GM18909 (cell line): ENCODE data around the gene SWI5.
"Not testable (repeated sequence)": the region's sequence is repeated elsewhere in the genome, so short reads cannot be mapped to it uniquely, and the experiment has no call there.

Experiments
- ATAC-seq: cut with Tn5 transposase; IDR thresholded peaks from one replicate; pipeline ENCODE4 v1.9.1; 2021; ENCODE audit warnings: mild to moderate bottlenecking; ENCODE audit not compliant: unreplicated experiment, poor library complexity

Gene SWI5

DNA sequence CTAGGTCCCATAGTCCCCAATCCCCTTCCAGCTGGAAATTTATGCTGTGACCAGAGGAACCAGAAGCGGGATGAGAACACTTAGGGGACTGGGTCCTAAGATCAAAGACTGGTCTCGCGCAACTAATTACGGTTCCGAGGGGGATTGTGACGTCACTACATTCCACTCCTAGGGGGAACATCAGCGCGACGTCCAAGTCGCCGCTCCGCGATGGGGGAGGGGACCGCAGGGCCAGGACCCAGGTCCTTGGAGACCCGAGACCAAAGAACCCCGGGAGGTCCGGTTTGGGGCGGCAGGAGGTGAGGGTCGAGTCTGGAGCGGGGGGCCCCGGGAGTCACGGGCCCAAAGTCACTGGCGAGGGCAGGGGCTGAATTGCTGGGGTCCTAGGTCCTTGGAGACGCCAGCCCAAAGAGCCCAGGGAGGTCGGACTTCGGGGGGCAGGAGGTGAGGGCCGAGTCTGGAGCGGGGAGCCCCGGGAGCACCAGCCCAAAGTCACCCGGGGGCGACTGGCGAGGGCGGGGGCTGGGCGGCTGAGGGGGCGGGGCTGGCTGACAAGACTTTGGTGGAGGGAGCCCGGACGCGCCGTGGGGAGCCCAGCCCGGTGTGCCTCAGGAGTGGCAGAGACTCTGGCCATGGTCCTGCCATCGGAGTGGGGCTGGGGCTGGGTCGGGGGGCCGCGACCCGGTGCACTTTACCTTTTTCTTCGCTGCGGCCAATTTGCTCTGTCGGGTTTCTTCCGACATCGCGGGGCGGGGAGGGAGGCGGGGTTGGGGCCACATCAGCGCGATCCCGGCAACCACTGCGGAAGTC lies 673 bp upstream of the SWI5 start, which contains the start of gene GOLGA2:
TSS of gene GOLGA2 (minus strand) at position 810 of the 810 bp plus-strand sequence. CDS start at position 779, 31 bp downstream.
- peak; percentile 51 for ATAC-seq

DNA sequence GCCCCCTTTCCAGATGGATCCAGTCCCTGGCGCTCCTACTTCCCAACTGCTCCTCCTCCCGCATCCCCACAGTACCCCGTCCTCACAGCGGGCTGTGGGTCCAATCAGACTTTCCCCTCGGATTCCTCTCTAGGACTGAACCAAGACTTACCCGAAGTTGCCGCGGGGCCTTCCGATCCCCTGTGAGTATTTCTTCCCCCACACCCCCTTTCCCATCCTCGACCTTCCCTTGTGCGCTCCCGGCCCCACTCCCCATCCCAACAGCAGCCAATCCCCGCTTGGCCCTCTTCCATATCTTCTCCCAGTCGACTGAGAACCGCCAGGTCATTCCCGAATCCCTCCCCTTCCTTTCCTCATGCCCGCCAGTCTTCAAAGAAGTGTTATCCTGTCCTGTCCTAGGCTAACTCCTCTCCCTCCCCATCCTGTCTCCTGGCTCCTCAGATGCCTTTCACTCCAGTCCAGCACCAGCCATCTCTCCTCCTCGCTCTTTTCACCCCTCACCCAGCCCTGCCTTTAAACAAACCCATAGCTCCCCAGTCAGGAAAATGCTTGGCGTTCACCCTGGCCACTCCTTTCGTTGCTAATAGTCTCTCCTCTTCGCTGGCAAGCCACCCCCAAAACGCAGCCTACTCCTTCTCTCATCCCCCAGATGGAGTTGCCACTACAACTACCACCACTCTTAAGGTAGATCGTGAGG lies 646 bp downstream of the SWI5 start:
- no peak for ATAC-seq

DNA sequence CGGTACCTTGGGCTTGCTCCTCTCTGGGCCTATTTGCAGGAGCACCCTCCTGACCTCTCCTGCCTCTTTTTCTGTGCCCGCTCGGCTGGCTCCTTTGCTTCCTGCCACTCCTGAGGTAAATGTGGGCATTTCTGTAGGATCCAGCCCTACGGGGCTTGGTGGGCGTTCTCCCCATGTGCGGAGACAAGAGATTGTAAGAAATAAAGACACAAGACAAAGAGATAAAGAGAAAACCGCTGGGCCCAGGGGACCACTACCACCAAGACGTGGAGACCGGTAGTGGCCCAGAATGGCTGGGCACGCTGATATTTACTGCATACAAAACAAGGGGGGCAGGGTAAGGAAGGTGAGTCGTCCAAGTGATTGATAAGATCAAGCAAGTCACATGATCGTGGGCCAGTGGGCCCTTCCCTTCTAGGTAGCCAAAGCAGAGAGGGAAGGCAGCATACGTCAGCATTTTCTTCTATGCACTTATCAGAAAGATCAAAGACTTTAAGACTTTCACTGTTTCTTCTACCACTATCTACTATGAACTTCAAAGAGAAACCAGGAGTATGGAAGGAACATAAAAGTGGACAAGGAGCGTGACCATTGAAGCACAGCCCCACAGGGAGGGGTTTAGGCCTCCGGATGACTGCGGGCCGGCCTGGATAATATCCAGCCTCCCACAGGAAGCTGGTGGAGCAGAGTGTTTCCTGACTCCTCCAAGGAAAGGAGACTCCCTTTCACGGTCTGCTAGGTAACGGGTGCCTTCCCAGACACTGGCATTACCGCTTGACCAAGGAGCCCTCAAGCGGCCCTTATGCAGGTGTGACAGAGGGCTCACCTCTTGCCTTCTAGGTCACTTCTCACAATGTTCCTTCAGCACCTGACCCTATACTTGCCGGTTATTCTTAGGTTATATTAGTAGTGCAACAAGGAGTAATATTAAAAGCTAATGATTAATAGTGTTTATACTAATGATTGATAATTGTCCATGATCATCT lies 3.3 kb downstream of the SWI5 start:
- not testable (repeated sequence) for ATAC-seq

DNA sequence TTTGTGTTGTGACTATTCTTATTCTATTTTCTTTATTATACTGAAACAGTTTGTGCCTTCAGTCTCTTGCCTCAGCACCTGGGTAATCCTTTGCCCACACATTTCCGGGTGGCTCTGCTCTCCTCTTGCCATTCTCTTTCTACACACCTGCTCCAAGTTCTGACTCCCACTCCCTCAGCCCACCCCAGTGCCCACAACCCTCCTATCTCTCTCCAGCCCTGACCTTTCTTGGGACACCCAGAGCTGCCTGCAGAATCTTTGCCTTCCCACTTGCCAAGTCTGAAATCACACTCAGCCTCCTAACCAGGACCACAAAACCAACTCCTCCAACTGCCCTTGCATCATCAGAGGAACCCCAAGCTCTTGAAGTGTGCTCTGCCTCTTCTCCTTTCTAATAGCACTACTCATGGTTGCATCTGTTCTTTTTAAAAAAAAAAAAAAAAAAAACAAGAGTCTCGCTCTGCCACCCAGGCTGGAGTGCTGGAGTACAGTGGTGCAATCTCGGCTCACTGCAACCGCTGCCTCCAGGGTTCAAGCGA lies 4.1 kb downstream of the SWI5 start:
- no peak for ATAC-seq

DNA sequence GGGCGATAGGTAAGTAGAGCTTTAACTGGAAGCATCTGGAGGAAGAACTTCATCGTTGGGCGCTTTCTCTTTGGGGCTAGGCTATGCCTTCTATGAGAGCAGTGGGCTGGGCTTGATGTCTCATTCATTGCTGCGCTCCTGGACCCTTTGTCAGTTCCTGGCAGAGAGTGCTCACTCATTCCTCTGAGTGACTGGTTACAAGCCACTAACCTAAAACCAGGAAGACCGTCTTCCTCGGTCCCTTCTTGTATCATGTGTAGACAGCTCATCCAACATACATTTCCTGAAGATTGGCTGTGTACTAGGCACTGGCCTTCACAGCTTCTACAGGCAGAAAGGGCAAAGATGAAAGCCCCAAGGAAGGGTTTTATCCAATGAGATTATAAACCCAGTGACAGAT lies 6.4 kb downstream of the SWI5 start:
- no peak for ATAC-seq

DNA sequence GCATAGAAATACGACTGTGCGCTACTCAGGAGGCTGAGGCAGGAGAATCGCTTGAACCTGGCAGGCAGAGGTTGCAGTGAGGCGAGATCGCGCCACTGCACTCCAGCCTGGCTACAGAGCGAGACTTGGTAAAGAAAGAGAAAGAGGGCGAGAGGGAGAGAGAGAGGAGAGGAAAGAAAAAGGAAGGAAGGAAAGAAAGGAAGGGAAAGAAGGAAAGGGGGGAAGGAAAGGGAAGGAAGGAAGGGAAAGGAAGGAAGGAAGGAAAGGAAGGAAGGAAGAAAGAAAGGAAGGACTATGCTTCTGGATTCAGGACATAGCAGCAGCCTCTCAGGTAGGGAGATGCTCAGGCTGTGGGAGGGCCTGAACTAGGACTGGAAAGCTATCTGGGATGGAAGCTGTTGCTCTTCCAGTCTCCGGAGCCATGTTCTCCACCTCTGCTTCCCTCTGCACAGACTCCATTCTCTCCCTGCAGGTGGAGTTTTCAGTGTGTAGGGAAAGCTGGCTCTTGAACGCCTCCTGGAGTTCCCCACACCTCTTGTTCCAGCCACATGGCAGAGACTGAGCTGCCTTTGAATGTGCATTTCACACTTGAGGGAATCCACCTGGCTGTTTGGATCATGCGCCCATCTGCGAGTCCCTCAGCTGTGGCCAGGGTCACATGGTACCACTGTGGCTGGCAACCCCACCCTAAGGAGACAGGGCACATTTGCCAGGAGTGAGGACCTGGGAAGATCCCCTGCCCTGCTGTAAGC lies 9.1 kb downstream of the SWI5 start:
- no peak for ATAC-seq

DNA sequence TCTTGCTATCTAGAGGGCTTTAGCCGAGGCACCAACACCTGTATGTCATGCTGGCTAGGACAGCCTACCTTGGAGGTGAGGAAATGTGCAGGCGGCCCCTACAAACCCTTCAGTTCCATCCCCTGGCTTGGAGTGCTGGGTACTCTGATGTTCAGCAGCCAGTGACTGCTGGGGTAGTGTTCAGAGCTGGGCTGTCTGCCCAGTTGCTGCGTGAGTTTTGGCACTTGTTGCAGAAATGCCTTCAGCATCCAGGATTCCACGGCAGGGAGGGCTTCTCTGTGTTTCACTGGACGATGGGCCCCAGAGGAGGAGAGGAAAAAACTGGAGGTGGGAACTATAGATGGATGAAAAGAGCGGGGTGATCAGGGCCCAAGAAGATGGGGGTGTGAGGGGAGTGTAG lies 10.4 kb downstream of the SWI5 start:
- ATAC-seq = no peak

DNA sequence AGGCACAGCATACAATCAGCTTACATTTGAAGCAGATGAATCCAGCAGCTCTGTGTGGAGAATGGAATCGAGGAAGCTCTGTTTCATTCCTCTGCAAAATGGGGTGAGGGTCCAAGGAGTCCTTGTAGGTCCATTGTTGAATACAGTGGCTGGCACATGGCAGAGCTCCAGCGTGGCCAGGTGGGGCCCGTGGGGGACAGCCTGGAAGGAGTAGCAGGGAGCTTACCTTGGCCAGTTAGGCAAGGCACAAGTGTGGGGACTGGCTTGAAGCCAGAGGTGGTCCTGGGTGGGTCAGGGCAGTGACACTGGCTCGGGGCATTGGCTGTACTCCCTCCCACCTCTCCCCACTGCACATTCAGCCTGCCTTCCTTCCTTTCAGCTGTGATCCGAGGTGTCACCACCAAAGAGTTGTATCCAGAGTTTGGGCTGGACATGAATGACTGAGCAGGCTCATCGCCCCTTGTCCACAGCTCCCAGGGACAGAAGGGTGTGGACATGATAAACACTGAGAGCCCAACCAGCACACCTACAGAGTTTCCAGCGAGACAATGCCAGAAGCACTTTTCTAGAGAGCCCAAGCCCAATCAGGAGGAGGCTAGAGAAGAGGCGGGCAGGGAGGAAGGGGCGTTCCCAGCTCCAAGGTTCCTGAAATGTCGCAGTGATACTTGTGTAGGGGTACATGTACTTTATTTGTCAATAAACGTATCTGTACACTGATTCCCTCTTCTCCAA lies 12.4 kb downstream of the SWI5 start:
- ATAC-seq = no peak

DNA sequence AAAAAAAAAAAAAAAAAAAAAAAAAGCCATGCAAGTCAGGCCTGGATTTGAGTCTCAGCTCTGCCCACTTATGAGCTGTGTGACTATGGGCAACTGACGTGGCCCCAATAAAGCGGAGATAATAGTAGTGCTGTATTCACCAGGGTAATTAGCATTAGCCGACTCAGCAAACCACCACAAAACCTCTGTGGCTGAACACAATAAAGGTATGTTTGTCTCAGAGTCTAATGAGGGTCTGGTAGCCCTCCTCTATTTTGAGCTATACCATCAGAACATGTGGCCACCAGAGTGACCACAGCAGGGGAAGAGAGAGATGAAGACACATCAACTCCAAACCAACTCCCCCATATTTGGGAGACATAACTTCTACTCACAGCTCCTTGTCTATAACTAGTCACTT lies 15.9 kb downstream of the SWI5 start:
- ATAC-seq = no peak

DNA sequence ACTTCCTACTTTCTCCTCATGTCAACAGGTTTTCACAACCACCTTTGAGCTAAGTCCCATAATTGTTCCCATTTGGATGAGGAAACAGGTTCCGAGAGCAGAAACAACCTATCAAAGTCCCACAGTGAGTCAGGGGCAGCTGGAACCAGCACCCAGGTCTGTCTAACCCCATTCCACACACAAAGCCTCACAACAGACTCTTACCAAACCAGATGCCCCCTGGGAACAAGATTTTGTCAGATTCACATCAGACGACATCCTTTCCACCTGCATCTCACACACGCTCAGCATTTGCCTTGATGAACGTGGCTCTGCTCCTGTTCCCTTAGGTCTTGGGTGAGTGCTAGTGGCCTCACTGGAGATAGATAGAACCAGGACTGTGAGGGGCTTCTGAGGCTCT lies 17.0 kb downstream of the SWI5 start:
- no peak for ATAC-seq

DNA sequence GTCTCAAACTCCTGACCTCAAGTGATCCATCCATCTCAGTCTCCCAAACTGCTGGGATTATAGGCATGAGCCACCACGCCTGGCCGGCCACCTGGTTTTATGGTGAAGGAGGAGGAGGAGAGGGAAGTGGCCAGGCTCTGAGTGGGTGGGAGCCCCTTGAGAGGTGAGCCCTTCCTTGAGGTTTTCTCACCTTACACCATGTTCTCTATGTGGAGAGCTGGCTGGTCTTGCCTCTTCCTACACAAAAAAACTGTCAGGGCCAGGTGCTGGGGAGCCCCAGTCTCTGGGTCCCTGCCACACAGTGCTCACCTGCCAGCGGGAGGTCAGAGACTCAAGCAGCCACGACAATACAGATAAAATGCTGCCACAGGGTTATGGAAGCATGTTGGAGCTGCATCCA lies 18.1 kb downstream of the SWI5 start:
- ATAC-seq = no peak

DNA sequence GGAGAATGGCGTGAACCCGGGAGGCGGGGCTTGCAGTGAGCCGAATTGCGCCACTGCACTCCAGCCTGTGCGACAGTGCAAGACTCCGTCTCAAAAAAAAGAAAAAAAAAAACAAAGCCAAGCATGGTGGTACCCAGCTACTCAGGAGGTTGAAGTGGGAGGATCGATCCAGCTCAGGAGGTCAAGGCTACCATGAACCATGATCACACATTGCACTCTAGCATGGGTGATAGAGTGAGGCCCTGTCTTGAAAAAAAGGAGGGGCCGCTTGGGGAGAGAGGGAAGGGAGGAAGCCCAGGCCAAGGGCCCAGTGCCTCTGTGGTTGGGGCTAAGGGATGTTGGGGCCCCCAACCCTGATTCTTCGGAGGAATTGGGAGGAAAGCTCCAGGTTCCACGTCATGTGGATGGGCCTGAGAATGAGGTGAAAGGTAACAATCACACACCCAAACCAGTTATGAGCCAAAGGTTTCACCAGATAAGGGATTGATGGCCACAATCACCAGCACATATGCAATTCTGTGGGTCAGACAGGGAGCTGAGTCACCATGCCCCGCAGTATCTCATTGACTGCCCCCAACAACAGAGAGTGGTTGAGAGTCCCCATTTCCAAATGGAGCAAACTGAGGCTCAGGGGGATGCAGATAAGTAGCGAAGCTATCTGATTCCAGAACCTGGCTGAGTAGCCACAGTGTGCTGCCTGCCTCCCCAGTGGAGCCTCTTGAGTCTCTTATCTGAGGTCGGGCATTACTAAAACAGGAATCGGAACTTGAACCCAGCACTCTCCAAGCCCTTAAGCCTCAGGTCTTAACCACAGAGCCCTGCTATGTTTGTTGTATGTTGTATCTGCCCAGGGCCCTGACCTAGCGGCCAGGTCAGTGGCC lies 20.5 kb downstream of the SWI5 start:
- no peak for ATAC-seq

DNA sequence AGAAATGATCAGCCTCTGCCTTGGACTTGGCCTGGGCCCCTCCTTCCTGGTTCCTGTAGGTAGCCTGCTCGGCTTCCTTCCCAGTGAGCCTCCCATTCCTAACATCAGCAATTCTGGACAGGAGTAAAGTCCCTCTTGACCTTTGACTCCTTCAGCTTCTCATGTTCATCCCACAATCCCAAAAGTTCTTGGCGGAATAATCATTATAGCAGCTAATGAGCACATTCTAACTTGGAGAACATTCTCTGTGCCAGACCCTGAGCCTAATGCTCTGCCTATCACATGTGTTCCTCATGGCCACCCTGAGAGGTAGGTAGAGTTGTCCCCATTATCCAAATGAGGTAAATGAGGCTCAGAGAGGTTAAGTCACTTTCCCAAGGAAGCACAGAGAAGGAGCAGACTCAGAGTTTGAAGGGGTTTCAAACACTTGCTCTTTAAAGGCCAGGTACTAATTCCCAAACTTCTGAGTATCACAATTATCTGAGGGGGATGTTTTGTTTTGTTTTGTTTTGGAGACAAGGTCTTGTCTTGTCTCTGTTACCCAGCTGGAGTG lies 21.2 kb downstream of the SWI5 start:
- ATAC-seq = no peak

DNA sequence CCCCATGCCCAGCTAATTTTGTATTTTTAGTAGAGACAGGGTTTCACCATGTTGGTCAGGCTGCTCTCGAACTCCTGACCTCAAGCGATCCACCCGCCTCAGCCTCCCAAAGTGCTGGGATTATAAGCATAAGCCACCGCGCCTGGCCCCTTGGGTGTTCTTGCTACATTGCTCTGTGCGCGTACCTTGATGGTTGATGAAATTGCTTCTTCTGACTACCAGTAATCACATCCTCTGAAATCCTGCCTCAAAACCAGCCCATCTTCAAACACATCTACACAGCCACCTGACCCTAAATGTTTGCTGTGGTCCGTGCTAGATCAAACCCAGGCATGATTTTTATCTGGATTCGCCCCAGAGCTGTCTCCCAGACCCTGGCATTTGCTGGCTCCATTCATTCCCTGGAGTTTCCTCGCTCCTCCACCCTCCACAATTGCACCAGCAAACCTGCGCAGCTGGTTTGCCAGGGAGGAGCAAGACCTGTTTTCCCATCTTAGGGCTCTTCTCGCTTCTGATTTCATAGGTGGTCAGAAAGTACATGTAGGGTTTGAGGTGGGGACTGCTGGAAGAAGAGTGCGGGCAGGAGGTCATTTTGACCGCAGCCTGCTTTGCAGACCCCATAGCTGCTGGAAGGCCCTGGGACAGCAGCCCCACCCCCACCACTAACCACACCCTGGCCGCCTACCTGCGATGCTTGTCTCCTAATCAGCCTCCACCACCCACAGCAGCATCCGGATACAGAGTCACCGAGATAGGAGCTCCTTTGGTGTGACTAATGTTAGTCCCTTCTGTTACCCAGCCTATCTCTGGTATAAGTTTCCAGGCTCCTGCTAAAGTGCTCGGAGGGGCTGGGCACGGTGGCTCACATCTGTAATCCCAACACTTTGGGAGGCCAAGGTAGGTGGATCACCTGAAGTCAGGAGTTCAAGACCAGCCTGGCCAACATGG lies 22.7 kb downstream of the SWI5 start:
- no peak for ATAC-seq

DNA sequence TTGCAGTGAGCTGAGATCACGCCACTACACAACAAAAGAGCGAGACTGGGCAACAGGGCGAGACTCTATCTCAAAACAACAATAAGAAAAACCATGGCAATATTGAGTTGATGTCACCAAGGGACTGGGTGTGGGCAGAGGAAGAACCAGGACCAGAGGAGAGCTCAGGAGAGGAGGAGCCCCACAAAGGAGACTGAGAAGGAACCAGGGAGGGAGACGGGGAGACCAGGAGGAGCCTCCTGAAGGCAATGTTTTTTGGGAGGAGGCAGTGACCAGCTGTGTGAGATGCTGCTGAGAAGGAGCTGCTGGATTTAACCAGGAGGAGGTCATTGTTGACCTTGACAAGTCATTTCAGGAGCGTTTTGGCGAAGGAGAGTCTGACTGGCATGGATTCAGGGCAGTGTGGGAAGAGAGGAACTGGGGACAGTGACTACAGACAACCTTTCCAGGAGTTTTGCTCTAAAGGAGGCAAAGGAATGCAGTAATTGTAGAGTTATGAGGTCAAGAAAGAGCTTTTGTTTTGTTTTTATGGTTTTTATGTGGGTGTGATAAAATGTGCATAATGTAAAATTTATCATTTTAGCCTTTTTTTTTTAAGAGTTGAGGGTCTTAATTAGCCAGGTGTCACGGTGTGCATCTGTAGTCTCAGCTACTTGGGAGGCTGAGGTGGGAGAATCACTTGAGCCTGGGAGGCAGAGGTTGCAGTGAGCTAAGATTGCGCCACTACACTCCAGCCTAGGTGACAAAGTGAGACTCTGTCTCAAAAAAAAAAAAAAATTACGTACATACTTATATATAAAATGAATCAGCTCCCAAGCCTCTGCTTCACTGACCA lies 28.3 kb downstream of the SWI5 start:
- ATAC-seq = no peak

DNA sequence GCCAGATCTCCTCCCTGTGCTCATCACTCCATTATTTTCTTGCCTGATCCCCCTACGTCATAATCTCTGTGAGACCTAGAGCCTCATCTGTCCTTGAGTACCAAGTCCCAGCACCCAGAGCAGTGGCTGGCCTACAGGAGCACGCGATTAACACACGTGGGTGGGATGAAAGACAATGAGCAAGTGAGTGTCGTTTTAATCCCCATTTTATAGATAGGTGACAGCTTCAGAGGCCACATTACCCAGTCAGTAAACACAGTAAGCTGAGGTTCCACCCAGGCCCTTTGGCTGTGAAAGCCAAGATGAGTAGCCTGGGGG lies 28.9 kb downstream of the SWI5 start:
- ATAC-seq = no peak
